PC-3 (cell line): ENCODE measurements around the gene BLTP2. TPM values are rescaled to one million over a fixed set of nuclear protein-coding genes. Genes with fewer than 3 reads are reported as not detected.

Experiments
- ATAC-seq: fragments of 200-7000 bp; cut with Tn5 transposase; 2 replicates; pipeline ENCODE4 v1.9.1; 2020; ENCODE audit warnings: mild to moderate bottlenecking, moderate library complexity
- BruUV-seq: library from RNA; stranded (reverse); fragments of 400-500 nt; replicated peaks from 2 replicates; lab custom pipeline; 2021; lab: Mats Ljungman, UMichigan
- CTCF ChIA-PET: fragments of 300-600 bp; sonication (Branson Sonifier 250); formaldehyde crosslinking; loops from one replicate; lab custom pipeline; 2022; ENCODE audit warnings: antibody characterized with exemption; lab: Charles Lee
- POLR2A ChIA-PET: fragments of 300-600 bp; sonication (Branson Sonifier 250); formaldehyde crosslinking; loops from one replicate; lab custom pipeline; 2022; ENCODE audit warnings: antibody characterized with exemption; ENCODE audit not compliant: unreplicated experiment; lab: Charles Lee
- DNase-seq: peaks from one replicate; pipeline ENCODE4 v3.0.0-alpha.2; 2015
- H2AFZ ChIP-seq: fragments of 300-600 bp; sonication (generic); 2 replicates; pipeline ENCODE4 v1.6.0; 2016; ENCODE audit warnings: antibody characterized with exemption, low read length
- H3F3A ChIP-seq: fragments of 300-600 bp; sonication (generic); one replicate; pipeline ENCODE4 v1.6.0; 2017; ENCODE audit warnings: antibody characterized with exemption, low read length, control low read depth, mild to moderate bottlenecking; ENCODE audit not compliant: unreplicated experiment
- H3K27ac ChIP-seq: fragments of 300-600 bp; sonication (generic); 2 replicates; pipeline ENCODE4 v1.5.1; 2016; ENCODE audit warnings: mild to moderate bottlenecking, low read length
- H3K27me3 ChIP-seq: fragments of 300-600 bp; sonication (generic); 2 replicates; pipeline ENCODE4 v1.6.1; 2016; ENCODE audit warnings: low read length, mixed read lengths
- H3K36me3 ChIP-seq: fragments of 300-600 bp; sonication (generic); 2 replicates; pipeline ENCODE4 v1.6.1; 2016; ENCODE audit warnings: low read depth, mixed run types, low read length, mixed read lengths
- H3K4me1 ChIP-seq: fragments of 300-600 bp; sonication (generic); 2 replicates; pipeline ENCODE4 v1.5.1; 2016; ENCODE audit warnings: low read length; ENCODE audit not compliant: insufficient read depth
- H3K4me2 ChIP-seq: fragments of 300-600 bp; sonication (generic); 2 replicates; pipeline ENCODE4 v1.6.0; 2016; ENCODE audit warnings: low read length
- H3K4me3 ChIP-seq: fragments of 300-600 bp; sonication (generic); 2 replicates; pipeline ENCODE4 v1.5.1; 2016; ENCODE audit warnings: mild to moderate bottlenecking, low read length, mixed read lengths
- H3K79me2 ChIP-seq: fragments of 300-600 bp; sonication (generic); 2 replicates; pipeline ENCODE4 v1.6.1; 2017; ENCODE audit warnings: low read length, mixed read lengths
- H3K9ac ChIP-seq: fragments of 300-600 bp; sonication (generic); 2 replicates; pipeline ENCODE4 v1.6.0; 2016; ENCODE audit warnings: mild to moderate bottlenecking, low read length
- H3K9me2 ChIP-seq: fragments of 300-600 bp; sonication (generic); replicated peaks from 2 replicates; pipeline ENCODE4 v1.6.1; 2016; ENCODE audit warnings: mixed run types, low read length, mixed read lengths
- H3K9me3 ChIP-seq: fragments of 300-600 bp; sonication (generic); 2 replicates; pipeline ENCODE4 v1.6.1; 2016; ENCODE audit warnings: low read length, mixed read lengths
- H4K20me1 ChIP-seq: fragments of 300-600 bp; sonication (generic); 2 replicates; pipeline ENCODE4 v1.6.1; 2016; ENCODE audit warnings: low read length, mixed read lengths
- EZH2 ChIP-seq: fragments of 300-600 bp; sonication (generic); IDR thresholded peaks from one replicate; pipeline ENCODE4 v1.6.1; 2017; ENCODE audit warnings: antibody characterized with exemption, mild to moderate bottlenecking, low read length; ENCODE audit not compliant: unreplicated experiment
- EZH2phosphoT487 ChIP-seq: fragments of 300-600 bp; sonication (generic); IDR thresholded peaks from 2 replicates; pipeline ENCODE4 v1.6.1; 2018; ENCODE audit warnings: mild to moderate bottlenecking, antibody characterized with exemption, low read length, borderline replicate concordance
- intact Hi-C: fragments of 100-400 bp; cut with micrococcal nuclease; formaldehyde crosslinking; loops from 2 replicates; pipeline ENCODE4 v1.9.0; 2023
- total RNA-seq: library from RNA; depleted of rRNA; stranded (reverse); fragments of >200 nt; gene quantifications from 2 replicates; pipeline ENCODE4 v1.2.3, GENCODE V29; 2014
- TF ChIP-seq, protein P1 (sequence below): fragments of 300-600 bp; sonication (generic); conservative IDR thresholded peaks from 2 replicates; pipeline ENCODE4 v1.5.1; 2017; ENCODE audit warnings: antibody characterized with exemption, low read depth, mild to moderate bottlenecking, low read length

The BLTP2 gene
- total RNA-seq, 1 experiment from 2014 or later = 103 TPM

DNA sequence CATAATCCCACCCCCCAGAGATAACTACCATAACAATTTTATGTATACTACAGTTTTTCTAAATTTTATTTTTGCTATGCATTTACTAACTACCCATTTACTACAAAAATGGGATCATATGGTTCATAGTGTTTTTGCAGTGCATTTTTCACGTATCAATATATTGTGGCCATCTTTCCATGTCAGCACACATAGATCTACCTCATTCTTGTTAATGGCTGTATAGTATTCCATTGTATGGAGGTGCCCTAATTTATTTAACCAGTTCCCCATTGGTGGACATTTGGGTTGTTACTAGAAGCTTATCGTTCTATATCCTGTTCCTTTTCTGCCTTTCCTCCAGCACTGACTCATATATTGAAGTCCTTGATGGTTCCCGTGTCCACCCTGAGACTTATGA, 44.1 kb upstream of the BLTP2 start:
- Histone ChIP-seq H3K36me3 (peaks cover 55% of the 10 kb centered on the region), H4K20me1 (no peaks in the 10 kb centered on the region), H3F3A (no peaks in the 10 kb centered on the region), H3K9ac (no peak overlapping the region), H3K9me3 (no peaks in the 10 kb centered on the region), H3K4me1 (no peaks in the 10 kb centered on the region), H2AFZ (no peak overlapping the region), H3K4me2 (no peak overlapping the region), H3K79me2 (no peaks in the 10 kb centered on the region), H3K27me3 (no peaks in the 10 kb centered on the region), H3K4me3 (no peak overlapping the region), H3K9me2 (no peaks in the 10 kb centered on the region), H3K27ac (no peak overlapping the region)
- POLR2A ChIA-PET = no interaction called here
- no peak for ATAC-seq
- intact Hi-C loops = no loop called here
- CTCF ChIA-PET = no interaction called here
- DNase-seq = no peak
- TF ChIP-seq EZH2 (no peak), EZH2phosphoT487 (no peak)
- no TSS peak for BruUV-seq

DNA sequence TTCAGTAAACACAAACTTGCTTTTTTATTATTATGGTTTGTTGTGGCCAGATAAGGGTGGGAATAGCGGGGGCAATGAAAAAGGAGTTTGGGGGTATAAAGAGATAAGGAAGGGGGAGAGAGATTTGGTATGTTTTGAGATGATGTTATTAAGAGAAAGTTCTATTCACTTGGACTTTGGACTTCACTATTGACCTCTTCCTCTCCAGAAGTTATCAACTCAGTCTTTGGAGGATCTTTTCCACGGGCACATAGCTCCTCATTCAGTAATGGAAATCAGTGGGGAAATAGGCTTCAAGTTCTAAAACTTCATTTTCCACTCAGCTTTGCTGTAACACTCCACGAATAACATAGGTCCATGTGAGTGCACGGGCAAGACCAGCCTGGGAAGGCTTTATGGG, 43.5 kb upstream of the BLTP2 start:
- intact Hi-C loops = no loop called here
- ATAC-seq (no peak), DNase-seq (no peak)
- H3F3A ChIP-seq = no peaks in the 10 kb centered on the region
- no peak overlapping the region for H2AFZ ChIP-seq
- H3K9me2 ChIP-seq = no peaks in the 10 kb centered on the region
- no peaks in the 10 kb centered on the region for H3K79me2 ChIP-seq
- H3K27ac ChIP-seq = no peak overlapping the region
- BruUV-seq = no TSS peak
- TF ChIP-seq EZH2phosphoT487 = no peak
- no peak for TF ChIP-seq EZH2
- TF ChIP-seq, protein P1, sequence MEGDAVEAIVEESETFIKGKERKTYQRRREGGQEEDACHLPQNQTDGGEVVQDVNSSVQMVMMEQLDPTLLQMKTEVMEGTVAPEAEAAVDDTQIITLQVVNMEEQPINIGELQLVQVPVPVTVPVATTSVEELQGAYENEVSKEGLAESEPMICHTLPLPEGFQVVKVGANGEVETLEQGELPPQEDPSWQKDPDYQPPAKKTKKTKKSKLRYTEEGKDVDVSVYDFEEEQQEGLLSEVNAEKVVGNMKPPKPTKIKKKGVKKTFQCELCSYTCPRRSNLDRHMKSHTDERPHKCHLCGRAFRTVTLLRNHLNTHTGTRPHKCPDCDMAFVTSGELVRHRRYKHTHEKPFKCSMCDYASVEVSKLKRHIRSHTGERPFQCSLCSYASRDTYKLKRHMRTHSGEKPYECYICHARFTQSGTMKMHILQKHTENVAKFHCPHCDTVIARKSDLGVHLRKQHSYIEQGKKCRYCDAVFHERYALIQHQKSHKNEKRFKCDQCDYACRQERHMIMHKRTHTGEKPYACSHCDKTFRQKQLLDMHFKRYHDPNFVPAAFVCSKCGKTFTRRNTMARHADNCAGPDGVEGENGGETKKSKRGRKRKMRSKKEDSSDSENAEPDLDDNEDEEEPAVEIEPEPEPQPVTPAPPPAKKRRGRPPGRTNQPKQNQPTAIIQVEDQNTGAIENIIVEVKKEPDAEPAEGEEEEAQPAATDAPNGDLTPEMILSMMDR = no peak
- peaks cover 52% of the 10 kb centered on the region for H3K36me3 ChIP-seq
- no peaks in the 10 kb centered on the region for H4K20me1 ChIP-seq
- POLR2A ChIA-PET = no interaction called here
- H3K27me3 ChIP-seq = no peaks in the 10 kb centered on the region
- H3K9ac ChIP-seq = no peak overlapping the region
- CTCF ChIA-PET = no interaction called here
- H3K9me3 ChIP-seq = no peaks in the 10 kb centered on the region
- no peak overlapping the region for H3K4me2 ChIP-seq
- H3K4me3 ChIP-seq = no peak overlapping the region
- H3K4me1 ChIP-seq = no peaks in the 10 kb centered on the region

DNA sequence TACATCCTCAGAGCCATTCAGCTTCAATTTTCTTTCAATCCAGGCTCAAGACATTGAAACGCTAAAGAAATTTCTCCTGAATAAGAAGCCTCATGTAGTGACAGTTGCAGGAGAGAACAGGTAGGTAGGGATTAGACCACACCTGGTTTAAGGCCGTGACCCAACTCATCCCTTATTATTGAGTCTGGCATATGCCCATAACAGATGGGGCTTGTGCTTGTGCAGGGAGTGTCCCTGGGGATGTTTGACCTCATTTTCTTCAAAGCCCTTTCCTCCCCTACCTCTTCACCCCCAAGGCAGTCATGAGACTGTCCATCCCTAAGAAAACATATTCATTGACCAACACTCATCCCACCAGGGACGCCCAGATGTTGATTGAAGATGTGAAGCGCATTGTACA, 41.3 kb upstream of the BLTP2 start:
- CTCF ChIA-PET = no interaction called here
- H4K20me1 ChIP-seq = no peaks in the 10 kb centered on the region

More for the DNA sequence above, 41.3 kb upstream of the BLTP2 start:
- Histone ChIP-seq H3K79me2 (no peaks in the 10 kb centered on the region), H3K27ac (no peak overlapping the region), H3K4me1 (no peaks in the 10 kb centered on the region), H2AFZ (no peak overlapping the region), H3K4me2 (no peak overlapping the region), H3K9me2 (no peaks in the 10 kb centered on the region), H3K4me3 (no peak overlapping the region), H3K36me3 (peaks cover 60% of the 10 kb centered on the region), H3K27me3 (no peaks in the 10 kb centered on the region), H3F3A (no peaks in the 10 kb centered on the region), H3K9me3 (no peaks in the 10 kb centered on the region), H3K9ac (no peak overlapping the region)
- no TSS peak for BruUV-seq
- ATAC-seq (no peak), DNase-seq (no peak)
- POLR2A ChIA-PET = no interaction called here
- intact Hi-C loops = no loop called here
- TF ChIP-seq, protein P1 = no peak
- TF ChIP-seq EZH2 (no peak), EZH2phosphoT487 (no peak)
